Tibial artery (tissue), 4 donors: ENCODE results near the gene DYNLT1.
A peak's percentile ranks its signal among the peaks of the same experiment; 100 is the strongest.

Experiments
- DNase-seq, 2 donors: peaks; one replicate each; pipeline ENCODE4 v3.0.0-alpha.2; 2019
- H3K27ac ChIP-seq, 2 donors: fragments of 200-600 bp; sonication (generic) in 1 of 2; 1 replicate in 1 of 2; 2 replicates in 1 of 2; pipeline ENCODE4 v1.5.1; 2018 to 2019; ENCODE audit warnings: mild to moderate bottlenecking in 1 of 2
- H3K27me3 ChIP-seq, 2 donors: fragments of 200-600 bp; sonication (generic) in 1 of 2; one replicate each; pipeline versions ENCODE4 v1.5.1 to v1.6.0; 2016 to 2019
- H3K36me3 ChIP-seq, 3 donors: fragments of 200-600 bp; sonication (generic) in 2 of 3; one replicate each; pipeline ENCODE4 v1.5.1; 2016 to 2019; ENCODE audit warnings: mild to moderate bottlenecking in 2 of 3
- H3K4me1 ChIP-seq, 4 donors: fragments of 200-600 bp; sonication (generic) in 2 of 4; 1 replicate in 3 of 4; 2 replicates in 1 of 4; pipeline ENCODE4 v1.5.1; 2016 to 2019
- H3K4me3 ChIP-seq, 2 donors: fragments of 200-600 bp; sonication (generic) in 1 of 2; 1 replicate in 1 of 2; 2 replicates in 1 of 2; pipeline ENCODE4 v1.5.1; 2018 to 2019; ENCODE audit warnings: mild to moderate bottlenecking in 2 of 2
- H3K9me3 ChIP-seq, 3 donors: fragments of 200-600 bp; sonication (generic) in 1 of 3; one replicate each; pipeline ENCODE4 v1.5.1; 2016 to 2019
- CTCF ChIP-seq, 2 experiments: fragments of 200-600 bp in 1 of 2; fragments of 450-650 bp in 1 of 2; IDR thresholded peaks; one replicate each; pipeline ENCODE4 v1.5.1; 2017 to 2019; ENCODE audit warnings: antibody characterized with exemption in 2 of 2, mild to moderate bottlenecking in 1 of 2, moderate library complexity in 1 of 2
- intact Hi-C: fragments of 100-400 bp; cut with DNase I; formaldehyde crosslinking; loops from one replicate; pipeline ENCODE4 v1.15.0; 2023; ENCODE audit warnings: low total_unique reads

DYNLT1 gene

GRCh38 chr6:158640519-158640918, 4.0 kb downstream of the DYNLT1 start:
- Histone ChIP-seq H3K36me3 (peaks cover 17 to 22% (median 18%) of the 10 kb centered on the region in 3 donors), H3K4me1 (peaks cover 0 to 56% (median 39%) of the 10 kb centered on the region in 4 donors), H3K27me3 (no peaks in the 10 kb centered on the region), H3K27ac (peak overlapping the region in 1 of 2 donors; percentile 92), H3K9me3 (no peaks in the 10 kb centered on the region), H3K4me3 (no peak overlapping the region)
- no peak for TF ChIP-seq CTCF (IDR thresholded peaks at IDR 0.05)
- DNase-seq: peak in 1 of 2 donors; percentile 41
- intact Hi-C loops: no loop called here

GRCh38 chr6:158639056-158639455, 5.5 kb downstream of the DYNLT1 start:
- TF ChIP-seq CTCF (IDR thresholded peaks at IDR 0.05): no peak
- Histone ChIP-seq H3K4me3 (no peak overlapping the region), H3K9me3 (no peaks in the 10 kb centered on the region), H3K27me3 (no peaks in the 10 kb centered on the region), H3K4me1 (peaks cover 0 to 56% (median 34%) of the 10 kb centered on the region in 4 donors), H3K36me3 (peaks cover 17 to 25% (median 18%) of the 10 kb centered on the region in 3 donors), H3K27ac (peak overlapping the region; percentile 42 to 92)
- peak in 1 of 2 donors; percentile 62 for DNase-seq
- intact Hi-C loops: no loop called here

- DNase-seq: peak in 1 of 2 donors; percentile 52
- Histone ChIP-seq H3K4me3 (no peak overlapping the region), H3K4me1 (peaks cover 0 to 52% (median 31%) of the 10 kb centered on the region in 4 donors), H3K36me3 (peaks cover 17 to 25% (median 18%) of the 10 kb centered on the region in 3 donors), H3K9me3 (no peaks in the 10 kb centered on the region), H3K27me3 (no peaks in the 10 kb centered on the region), H3K27ac (peak overlapping the region; percentile 42 to 92)
- TF ChIP-seq CTCF (IDR thresholded peaks at IDR 0.05): no peak
- intact Hi-C loops: no loop called here
Measured at GRCh38 chr6:158638324-158638854, 6.2 kb downstream of the DYNLT1 start.

GRCh38 chr6:158636778-158637177, 7.8 kb downstream of the DYNLT1 start:
- no peak overlapping the region for H3K27ac ChIP-seq
- intact Hi-C loops: no loop called here
- H3K9me3 ChIP-seq: no peaks in the 10 kb centered on the region
- peaks cover 0 to 47% (median 15%) of the 10 kb centered on the region in 4 donors for H3K4me1 ChIP-seq
- TF ChIP-seq CTCF (IDR thresholded peaks at IDR 0.05): no peak
- no peak overlapping the region for H3K4me3 ChIP-seq
- peaks cover 18 to 30% (median 21%) of the 10 kb centered on the region in 3 donors for H3K36me3 ChIP-seq
- H3K27me3 ChIP-seq: no peaks in the 10 kb centered on the region
- DNase-seq: peak in 1 of 2 donors; percentile 33

- peak in 1 of 2 donors; percentile 53 for DNase-seq
- peak overlapping the region; percentile 46 to 94 for H3K27ac ChIP-seq
- H3K4me3 ChIP-seq: no peak overlapping the region
- no peaks in the 10 kb centered on the region for H3K27me3 ChIP-seq
- no peak for TF ChIP-seq CTCF (IDR thresholded peaks at IDR 0.05)
- peaks cover 0 to 47% (median 13%) of the 10 kb centered on the region in 4 donors for H3K4me1 ChIP-seq
- intact Hi-C loops: no loop called here
- H3K9me3 ChIP-seq: no peaks in the 10 kb centered on the region
- H3K36me3 ChIP-seq: peaks cover 18 to 30% (median 21%) of the 10 kb centered on the region in 3 donors
Measured at GRCh38 chr6:158635427-158636073, 9.0 kb downstream of the DYNLT1 start.
